GM18508 (cell line): ENCODE data around the gene ADAM33.

Experiments
- ATAC-seq: cut with Tn5 transposase; IDR thresholded peaks from one replicate; pipeline ENCODE4 v1.9.1; 2021; ENCODE audit warnings: moderate number of reproducible peaks; ENCODE audit not compliant: insufficient read depth, unreplicated experiment

Gene ADAM33

DNA sequence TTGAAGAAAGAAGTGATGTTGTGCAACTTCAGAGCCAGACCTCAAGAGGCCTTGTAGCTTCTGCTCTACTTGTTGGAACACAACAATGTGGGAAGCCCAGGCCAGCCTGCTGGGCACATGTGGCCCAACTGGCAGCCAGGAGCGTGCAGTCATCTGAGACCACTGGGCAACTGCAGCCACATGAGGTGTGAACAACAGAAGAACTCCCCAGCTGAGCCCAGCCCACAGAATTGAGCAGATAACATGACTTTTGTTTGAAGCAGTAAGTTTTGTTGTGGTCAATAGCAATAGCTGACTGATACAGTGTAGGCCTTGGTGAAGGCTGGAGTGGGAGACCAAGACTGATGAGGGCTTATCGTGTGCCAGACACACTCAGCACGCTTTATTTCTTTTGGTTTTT lies 8.6 kb upstream of the ADAM33 start:
- no peak for ATAC-seq

DNA sequence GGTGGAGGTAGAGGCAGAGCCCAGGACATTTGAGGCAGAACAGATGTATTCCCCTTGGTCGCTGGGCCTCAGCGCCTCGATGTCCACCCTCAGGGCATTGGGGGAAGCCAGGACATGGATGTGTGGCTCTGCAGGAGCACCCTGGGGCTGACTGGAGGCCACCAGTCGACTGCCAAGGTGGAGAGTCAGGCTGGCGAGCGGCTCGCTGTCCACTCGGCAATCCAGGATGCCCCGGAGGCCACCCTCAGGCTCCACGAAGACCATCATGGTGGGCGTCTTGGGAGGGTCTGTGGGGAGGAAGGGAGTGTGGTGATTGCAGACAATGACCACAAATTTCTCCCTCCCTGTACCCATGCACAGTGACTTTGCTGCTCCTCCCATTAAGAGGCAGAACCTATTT lies 8.2 kb upstream of the ADAM33 start:
- ATAC-seq = no peak

DNA sequence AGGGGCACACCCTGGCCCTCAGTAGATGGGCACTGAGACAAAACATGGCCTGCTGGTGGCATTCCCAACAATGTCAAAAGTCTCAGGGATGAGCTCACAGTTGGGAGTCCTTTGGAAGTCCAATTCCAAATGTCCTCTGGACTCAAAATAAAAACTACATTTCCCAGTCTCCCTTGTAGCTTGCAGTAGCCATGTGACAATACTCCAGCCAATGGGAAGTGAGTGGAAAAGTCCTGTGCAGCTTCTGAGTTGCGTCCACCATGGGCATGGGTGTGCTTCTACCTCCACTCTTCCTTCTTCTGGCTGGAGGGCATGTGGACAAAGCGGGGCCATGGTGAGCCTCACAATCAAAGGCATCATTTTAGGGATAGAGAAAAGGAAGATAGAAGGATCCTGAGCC lies 5.8 kb upstream of the ADAM33 start:
- ATAC-seq = no peak

DNA sequence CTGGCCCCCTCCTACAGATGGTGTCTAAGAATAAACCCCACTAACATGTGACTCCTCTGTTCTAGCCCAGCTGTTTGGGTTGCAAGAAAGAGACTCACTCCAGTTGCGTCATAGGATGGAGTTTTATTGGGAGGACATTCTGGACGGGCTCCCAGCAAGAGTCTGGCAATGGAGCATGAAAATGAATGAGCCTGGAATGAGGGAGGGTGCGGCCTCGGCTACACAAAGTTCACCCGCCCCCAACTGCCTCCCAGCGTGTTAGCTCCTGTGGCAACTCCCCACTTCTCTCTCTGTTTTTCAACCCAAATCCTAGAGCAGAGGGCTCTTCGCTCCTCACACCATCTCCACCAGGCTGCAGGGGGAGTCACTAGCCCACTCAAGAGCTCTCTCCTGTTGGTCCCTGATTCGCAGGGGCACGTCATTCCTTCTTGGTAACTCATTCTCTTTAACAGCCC lies 5.1 kb upstream of the ADAM33 start:
- no peak for ATAC-seq

DNA sequence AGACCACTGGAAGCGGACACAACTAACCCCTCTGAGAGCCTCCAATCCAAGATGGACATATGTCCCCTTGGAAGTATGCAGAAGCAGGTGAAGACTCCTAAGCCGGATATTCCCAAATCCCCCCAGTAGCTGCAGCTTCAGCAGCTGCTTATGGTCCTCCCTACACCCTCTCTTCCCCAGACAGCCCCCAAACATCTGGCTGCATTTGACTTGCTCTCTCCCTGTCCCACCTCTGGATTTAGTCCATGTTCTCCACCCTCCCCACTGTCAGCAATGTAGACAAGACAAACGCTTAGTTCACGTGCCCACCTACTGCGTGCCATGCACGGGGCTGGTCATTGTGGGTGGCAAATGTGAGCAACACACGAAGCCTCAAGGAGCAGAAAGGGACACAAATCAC lies 4.6 kb upstream of the ADAM33 start:
- no peak for ATAC-seq

DNA sequence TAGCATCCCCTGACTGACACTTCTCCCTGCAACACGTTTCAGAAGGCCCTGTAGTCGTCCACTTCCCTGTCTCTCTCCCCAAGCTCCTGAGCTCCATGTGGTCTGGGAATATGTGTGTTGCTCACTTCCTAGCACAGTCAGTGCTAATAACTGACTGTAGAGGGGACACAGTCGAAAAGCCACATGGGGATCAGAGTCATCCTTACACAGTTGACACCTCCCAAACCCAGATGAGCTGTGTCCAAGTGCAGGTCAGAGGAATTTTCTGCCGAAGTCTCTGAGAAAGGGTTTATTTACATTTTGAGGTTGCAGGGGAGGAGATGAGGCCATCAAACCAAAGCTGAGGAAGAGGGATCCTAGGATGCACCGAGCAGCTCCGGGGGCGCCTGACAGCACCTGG lies 3.5 kb upstream of the ADAM33 start:
- ATAC-seq = no peak

DNA sequence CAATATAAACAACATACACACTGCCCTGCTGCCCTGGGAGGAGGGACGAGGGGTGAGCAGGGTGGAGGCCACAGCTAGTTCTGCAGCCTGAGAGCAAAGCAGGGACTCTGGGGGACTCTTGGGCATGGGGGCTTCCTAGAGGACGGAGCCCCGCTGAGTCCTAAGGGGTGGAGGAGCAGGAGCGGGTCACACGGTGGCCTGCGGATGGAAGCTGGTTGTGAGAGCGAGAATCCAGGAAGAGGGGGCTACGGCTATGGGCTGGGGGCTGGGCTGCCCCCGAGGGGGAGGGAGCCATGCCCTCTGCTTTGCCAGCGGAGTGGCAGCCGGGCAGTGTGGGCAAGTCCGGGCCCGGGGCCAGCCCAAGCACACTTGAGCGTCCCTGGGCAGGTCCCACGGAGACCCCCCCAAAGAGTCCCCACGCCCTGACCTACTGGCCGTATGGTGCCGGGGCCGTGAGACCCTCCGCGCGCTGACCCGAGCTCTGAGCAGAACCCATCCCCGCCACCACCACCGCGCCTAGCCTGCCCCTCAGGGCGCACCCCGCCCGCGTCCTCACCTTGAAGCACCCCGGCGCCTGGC lies 369 bp downstream of the ADAM33 start:
- ATAC-seq = no peak

DNA sequence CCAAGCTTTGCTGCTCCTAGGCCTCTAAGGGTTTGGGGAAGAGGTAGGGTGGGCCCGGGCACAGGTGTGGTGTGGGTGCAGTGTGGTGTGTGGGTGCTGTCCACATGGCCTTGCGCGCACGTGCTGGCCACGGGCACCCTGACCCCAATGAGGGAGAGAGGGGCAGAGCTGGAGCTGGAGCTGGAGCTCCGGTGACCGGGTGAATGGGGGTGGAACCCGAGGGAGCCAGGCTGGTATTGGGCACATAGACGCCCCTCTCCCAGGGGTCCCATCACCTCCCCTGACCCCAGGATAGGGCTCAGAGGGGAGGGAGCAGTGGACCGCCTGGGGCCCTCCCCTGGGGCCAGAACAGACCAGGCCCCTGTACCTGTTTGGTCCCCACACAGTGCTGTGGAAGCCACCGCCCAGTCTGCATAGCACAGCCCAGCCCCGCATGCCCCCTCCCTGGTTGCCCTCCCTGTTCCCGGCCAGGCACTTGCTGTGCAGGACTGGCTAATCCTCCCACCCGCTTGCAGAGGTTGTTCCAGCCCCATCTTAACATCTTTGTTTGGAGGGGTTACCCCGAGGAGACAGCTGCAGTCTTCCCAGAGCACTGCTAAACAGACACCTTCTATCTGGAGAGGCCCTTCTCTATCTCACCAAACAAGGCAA lies 984 bp downstream of the ADAM33 start:
- no peak for ATAC-seq

DNA sequence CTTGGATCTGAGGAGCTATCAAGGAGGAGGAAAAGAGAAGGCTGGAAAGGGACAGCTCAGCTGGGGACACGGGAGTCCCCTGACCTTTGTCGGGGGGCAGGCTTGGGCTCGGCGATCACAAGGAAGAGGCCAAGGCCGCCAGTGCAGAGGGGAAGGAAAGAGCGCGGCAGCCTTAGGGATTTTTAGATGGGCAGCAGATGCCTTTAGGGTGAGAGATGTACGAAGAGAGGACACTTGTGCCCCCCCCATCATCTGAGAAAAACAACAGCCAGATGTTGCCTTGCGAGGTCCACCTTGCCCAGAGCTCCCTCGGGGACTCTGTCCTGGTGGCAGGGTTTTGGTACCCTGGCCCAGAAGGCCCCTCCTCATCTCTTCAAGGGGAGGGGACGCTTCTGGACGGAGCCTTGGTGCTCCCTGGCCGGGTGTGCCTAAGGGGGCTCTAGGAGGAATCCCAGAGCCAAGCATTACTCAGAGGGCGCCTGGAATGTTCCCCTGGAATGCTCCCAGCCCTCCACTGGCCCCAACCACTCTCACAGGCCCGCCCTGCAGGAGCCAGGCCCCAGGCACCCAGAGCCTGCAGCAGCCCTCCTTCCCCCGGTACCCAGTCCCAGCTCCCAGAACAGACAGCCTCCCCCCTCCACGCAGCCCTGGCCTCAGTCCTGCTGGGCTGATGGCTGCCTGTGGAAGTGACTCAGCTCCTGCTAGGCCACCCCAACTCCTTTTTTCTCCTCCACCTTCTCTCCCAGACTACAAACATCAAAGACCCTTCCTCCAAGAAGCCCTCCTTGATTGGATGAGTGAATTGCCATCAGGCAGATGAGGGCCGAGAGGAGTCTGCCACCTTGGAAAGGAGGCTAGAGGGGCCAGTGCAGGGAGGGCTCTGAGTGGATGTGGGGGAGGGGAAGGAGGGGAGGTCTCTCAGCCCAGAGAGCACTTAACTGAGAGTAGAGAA lies 1.8 kb downstream of the ADAM33 start:
- ATAC-seq = no peak

DNA sequence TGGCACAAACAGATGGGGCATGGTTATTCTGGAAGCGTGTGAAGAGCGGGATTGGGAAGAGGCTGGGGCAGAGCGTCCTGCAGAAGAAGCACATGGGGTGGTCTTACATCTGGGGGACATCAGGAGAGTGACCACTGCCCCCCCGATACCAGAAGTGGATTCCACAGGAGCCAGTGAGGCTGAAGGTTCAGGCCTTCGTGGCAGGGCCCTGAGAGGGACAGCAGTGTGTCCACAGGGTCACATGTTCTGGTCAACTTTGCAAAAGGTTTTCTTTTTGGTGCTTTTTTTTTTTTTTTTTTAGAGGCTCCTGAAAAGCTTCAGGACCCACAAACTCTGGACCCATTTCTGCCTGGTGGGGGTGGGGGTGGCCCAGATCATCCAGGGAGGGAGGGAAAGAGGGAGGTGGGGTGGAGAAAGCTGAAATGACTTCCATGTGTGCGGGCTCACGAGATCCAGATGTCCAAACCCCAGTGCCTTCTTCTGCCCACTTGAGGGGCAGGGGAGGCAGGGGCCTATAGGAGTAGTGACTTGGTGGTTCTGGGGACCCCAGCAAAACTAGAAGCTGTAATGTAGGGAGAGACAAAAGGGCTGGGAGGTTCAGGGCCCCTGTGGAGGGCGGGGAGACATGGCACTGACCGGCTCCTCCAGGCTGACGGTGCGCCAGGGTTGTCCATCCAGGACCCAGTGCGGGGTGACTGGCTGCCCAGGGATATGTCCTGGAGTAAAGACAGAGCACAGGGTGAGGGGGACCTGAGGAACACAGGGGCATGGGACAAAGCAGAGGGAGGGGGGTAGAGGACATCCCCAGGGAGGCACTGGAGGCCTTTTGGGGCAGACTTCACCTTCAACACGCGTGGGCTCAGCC lies 2.7 kb downstream of the ADAM33 start:
- ATAC-seq = no peak

DNA sequence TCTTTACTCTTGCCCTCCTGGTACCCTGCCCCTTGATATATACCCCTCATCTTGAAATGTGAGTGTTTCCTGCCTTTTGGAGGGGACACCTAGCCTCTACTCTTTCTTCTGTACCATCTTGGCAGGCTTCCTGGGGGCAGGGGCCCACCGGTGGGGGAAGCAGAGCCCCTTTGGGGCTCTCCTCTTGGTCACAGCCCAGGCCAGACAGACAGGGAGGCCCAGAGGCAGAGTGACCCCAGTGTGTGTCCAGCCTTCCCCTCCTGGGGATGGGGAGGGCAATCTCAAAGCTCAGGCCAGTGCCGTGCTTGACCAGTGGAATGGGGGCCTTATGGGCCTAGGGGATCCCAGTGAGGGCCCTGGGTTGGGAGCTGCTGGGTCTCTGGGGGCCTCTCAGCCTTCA lies 3.6 kb downstream of the ADAM33 start:
- ATAC-seq = no peak

DNA sequence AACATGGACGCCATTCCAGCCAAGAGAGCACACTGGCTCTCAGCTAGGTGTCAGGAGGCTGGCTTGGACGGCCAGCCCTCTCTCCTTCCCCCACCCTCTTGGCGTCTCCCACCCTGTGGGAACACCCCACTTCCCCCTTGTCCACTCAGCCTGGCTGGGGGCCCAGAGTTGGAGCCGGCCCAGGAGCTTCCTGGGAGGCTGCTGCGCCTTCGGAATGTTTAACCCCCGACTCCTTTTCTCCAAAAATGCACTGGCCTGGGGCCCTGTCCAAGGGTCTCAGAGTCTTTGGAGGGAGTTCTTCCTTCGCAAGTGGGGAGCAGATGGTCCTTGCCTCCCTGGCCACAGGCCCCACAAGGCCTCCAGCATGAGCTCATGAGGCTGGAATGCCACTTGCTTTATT lies 4.1 kb downstream of the ADAM33 start:
- ATAC-seq = no peak

DNA sequence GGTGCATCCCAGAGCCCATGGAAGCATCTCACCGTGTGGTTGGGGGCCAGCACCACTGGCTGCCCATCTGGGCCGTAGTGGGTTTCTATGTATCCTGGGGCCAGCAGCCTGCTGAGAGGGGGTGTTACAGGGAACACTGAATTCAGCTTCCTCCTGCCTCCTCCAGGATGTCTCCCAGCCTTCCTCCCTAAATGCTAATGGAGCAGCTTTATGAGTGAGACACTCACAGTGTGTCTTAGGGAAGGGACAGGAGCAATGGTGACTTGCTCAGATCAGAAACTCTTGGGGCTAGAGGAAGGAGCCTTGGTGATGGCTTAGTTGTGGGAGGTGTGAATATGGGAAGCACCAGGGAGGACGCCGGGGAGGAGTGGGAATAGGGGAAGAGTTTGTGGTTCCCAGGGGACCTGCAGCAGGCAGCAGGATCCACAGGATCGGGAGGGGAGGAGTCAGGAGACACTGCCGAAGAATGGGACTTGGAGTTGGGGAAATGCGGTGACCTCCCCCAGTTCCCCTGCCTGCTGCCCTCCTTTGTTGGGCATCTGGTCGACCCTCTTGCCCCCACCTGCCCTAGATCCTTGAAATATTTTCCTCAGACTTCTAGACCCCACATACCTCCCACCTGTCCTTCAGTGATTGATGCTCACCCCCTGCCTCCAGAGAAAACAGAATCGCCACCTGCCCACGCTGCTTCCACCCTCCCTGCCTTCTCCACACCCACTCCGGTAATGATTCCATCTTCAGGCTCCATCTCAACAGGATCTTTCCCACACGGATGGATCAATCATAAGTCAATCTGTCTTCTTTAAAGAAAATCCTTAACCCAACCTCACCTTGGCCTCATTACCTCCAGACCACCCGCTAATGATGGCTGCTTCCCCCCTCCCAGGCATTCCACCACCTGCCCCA lies 6.6 kb downstream of the ADAM33 start:
- no peak for ATAC-seq

DNA sequence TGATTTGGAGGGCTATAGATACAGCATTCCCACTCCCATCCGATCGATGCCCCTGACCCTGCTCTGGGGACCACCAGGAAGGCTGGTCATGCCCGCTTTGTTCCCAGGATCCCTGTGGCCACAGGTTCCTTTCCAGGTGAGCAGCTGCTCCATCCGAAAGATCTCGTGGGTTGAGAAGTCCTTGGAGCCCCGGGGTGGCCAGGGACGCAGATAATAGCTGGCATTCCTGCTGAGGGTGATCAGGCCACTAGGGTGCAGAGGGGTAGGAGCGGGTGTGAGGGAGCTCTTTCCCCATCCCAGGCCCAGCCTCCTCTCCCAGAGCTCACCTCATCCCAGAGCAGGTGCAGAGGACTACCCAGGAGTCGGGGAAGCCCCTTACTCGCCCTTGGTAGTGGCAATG lies 7.4 kb downstream of the ADAM33 start:
- ATAC-seq = no peak

DNA sequence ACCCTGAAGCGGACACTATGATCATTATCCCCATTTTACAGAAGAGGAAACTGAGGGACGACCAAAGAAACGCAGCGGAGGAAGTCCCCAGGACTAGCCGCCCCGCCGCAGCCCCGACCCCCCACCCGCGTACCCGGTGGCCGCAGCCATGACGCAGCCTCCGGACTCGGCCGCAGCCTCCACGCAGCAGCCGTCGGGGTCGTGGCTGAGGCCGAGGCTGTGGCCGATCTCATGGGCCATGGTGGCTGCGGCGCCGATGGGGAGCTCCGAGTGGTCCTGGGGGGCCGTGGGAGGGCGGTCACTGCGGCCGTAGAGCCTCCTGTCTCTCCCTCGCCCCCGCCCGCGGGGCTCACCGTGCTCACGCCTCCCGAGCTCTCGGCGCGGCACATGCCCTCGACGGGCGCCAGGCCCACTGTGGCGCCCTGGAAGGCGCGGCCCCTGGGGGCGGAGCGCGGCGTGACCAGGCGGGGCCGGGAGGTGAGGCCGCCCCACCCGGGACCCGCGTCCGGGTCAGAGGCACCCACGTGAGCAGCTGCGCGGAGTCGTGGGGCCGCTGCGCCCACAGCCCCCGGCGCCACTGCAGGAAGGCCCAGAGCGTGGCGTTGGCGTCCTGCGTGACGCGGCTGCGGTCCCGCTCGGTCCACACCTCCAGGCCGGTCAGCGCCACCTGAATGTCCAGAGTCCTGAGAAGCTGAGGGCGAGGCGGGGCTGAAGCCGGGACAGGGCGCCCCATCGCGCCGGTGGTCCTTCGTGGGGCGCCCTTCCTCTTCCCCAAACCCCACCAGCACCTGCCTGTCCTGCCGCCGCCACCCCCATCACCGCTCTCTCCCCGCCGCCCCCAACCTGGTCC lies 8.4 kb downstream of the ADAM33 start:
- no peak for ATAC-seq

DNA sequence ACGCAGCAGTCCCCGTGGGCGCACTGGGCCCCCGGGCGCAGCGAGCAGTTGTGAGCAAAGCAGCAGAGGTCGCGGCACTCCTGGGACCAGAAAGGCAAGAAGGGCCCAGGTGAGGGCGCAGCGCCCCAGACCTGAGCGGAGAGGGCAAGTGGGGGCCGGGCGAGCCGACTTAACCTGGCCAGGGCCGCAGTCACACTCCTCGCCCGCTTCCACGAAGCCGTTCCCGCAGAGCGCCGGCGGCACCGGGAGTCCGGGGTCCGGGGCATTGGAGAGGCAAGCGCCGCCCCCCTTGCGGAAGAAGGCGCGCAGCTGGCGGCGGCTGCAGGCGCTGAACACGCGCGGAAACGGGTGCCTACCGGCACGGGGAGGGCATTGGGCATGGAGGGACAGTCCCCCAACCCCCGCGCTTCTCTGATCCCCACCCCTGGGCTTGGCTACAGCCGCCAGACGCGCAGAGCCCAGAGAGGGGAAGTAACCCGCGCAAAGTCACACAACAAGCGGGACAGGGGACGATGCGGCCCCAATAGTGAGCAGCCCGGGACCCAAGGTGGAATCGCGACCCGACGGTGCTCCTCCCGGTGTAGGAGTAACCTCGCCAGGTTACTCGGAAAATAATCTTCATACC lies 9.2 kb downstream of the ADAM33 start:
- ATAC-seq = no peak

DNA sequence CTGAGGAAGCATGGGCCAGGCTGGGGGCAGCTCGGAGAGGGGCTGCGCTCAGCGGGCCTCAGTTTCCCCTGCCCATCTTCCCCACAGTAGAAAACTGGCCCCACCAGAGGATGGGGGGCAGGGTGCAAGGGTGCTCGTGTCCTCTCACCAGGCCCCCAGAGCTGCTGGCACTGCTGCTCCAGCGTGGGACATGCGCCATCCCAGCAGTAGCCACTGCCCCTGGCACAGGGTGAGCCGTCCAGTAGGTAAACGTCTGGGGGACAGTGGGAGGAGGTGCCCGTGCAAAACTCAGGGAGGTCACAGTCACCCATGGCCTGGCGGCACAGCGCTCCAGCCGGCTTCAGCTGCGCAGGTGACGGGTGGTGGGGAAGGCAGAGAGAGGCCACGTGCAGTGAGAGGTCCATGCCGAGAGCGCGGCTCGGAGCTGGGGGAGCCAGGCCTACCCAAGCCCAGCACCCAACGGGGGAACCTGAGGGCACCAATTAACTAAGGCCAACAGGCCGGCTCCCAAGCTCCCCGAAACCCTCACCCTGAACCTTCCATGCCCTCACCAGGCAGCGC lies 9.7 kb downstream of the ADAM33 start:
- no peak for ATAC-seq

DNA sequence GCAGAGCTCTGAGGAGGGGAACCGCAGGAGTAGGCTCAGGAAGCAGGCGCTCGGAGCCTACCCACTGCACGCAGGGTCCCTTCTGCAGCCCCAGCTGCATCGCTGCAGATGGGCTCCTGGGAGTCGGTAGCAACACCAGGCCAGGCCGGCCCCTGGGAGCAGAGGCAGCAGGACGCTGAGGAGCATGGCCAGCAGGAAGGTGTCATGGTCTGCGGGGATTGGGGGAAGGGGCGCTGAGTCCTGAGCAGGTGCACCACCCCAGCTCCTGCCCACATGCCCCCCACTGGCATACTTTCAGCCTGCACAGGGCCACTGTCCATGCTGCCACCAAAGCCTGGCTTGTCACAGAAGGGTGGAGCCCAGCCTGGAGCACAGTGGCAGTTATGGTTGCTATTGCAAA lies 10.9 kb downstream of the ADAM33 start:
- ATAC-seq = no peak
